ENCODE results near the gene MDN1. TPM values are rescaled to one million over a fixed set of nuclear protein-coding genes. Genes with fewer than 3 reads are reported as not detected.

Gene MDN1
- total and polyA plus RNA-seq, 2 experiments from 2014 or later, result 8.0 to 20.9 TPM

DNA sequence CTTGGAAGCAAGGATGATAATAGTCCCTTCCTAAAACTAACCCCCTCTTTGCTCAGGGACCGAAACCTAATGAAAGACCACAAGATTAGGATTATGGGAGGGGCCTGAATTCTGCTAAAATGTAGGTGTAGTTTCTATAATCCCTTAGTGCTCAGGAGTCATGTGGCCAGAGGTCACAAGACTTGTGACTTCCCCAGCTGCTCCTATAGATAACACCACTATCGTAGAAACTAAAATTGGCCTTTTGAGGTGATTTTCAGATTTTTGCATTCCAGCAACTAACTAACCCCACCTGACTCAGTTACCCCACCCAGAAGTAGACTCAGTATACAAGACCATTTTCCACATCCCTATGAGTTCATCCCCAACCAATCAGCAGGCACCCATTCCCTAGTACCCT lies 42.1 kb downstream of the MDN1 start:
- H3K79me2 ChIP-seq, result no peaks in the 10 kb centered on the region
- WGBS (ENCODE audit: low lambda C conversion rate, missing lambda C conversion rate), result 96% methylated on average over 2 of the region's 2 CpGs
- no peak overlapping the region for H3K4me2 ChIP-seq
- no peaks in the 10 kb centered on the region for H3K36me3 ChIP-seq (replicated peaks; ENCODE audit: insufficient read depth, low read depth)
- no peak overlapping the region for H3K27ac ChIP-seq
- no peaks in the 10 kb centered on the region for H3K9me2 ChIP-seq (replicated peaks; ENCODE audit: insufficient read depth)
- H2AFZ ChIP-seq, result no peak overlapping the region
- no peak overlapping the region for H3K4me3 ChIP-seq
- no peaks in the 10 kb centered on the region for H3K9me3 ChIP-seq (ENCODE audit: low read depth)
- TF ChIP-seq, protein P1, sequence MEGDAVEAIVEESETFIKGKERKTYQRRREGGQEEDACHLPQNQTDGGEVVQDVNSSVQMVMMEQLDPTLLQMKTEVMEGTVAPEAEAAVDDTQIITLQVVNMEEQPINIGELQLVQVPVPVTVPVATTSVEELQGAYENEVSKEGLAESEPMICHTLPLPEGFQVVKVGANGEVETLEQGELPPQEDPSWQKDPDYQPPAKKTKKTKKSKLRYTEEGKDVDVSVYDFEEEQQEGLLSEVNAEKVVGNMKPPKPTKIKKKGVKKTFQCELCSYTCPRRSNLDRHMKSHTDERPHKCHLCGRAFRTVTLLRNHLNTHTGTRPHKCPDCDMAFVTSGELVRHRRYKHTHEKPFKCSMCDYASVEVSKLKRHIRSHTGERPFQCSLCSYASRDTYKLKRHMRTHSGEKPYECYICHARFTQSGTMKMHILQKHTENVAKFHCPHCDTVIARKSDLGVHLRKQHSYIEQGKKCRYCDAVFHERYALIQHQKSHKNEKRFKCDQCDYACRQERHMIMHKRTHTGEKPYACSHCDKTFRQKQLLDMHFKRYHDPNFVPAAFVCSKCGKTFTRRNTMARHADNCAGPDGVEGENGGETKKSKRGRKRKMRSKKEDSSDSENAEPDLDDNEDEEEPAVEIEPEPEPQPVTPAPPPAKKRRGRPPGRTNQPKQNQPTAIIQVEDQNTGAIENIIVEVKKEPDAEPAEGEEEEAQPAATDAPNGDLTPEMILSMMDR (IDR thresholded peaks at IDR 0.05; ENCODE audit: poor library complexity), result no peak
- TF ChIP-seq EZH2 (IDR thresholded peaks at IDR 0.05; ENCODE audit: borderline replicate concordance) (no peak), EZH2phosphoT487 (IDR thresholded peaks at IDR 0.05; ENCODE audit: low read depth, severe bottlenecking, unreplicated experiment) (no peak)
- H3K27me3 ChIP-seq, result no peaks in the 10 kb centered on the region
- H3K4me1 ChIP-seq (ENCODE audit: insufficient read depth), result no peaks in the 10 kb centered on the region
- no peak for DNase-seq (ENCODE audit: low spot score)
- no peaks in the 10 kb centered on the region for H4K20me1 ChIP-seq (ENCODE audit: insufficient read depth, poor library complexity, severe bottlenecking)

DNA sequence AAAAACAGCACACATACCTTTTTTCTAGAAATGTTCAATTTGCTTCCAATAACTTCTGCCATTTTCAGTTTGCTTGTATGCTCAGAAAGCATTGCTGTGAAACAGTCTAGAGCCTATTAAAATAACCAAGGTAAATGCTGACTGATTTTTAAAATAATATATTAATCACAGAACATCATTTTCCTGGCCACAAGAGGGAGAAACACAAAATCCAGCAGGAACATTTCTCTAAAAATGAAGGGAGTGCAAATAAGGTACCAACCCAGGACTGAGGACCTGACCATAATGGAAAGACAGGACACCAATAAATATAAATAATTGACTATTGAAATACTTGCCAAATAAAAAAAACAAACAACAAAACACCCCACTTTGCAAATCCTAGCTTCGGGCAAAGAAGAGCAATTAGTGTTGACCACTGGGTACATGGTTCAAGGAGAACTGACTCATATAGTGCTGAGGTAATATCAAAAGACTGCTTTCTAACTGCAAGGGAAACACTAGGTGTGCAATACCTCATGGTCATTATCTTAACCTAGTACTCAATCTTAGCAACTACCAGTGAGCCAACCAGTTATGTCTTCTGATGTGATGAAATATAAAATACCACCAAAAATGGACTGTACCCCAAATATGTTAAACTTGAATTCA lies 42.9 kb downstream of the MDN1 start:
- no peaks in the 10 kb centered on the region for H3K27me3 ChIP-seq
- no peaks in the 10 kb centered on the region for H3K79me2 ChIP-seq
- no peaks in the 10 kb centered on the region for H3K9me2 ChIP-seq (replicated peaks; ENCODE audit: insufficient read depth)
- H4K20me1 ChIP-seq (ENCODE audit: insufficient read depth, poor library complexity, severe bottlenecking), result no peaks in the 10 kb centered on the region
- DNase-seq (ENCODE audit: low spot score), result no peak
- no peak overlapping the region for H2AFZ ChIP-seq
- H3K4me2 ChIP-seq, result no peak overlapping the region
- TF ChIP-seq EZH2phosphoT487 (IDR thresholded peaks at IDR 0.05; ENCODE audit: low read depth, severe bottlenecking, unreplicated experiment) (no peak), EZH2 (IDR thresholded peaks at IDR 0.05; ENCODE audit: borderline replicate concordance) (no peak)
- TF ChIP-seq, protein P1 (IDR thresholded peaks at IDR 0.05; ENCODE audit: poor library complexity), result no peak
- H3K9me3 ChIP-seq (ENCODE audit: low read depth), result no peaks in the 10 kb centered on the region
- H3K4me3 ChIP-seq, result no peak overlapping the region
- no peaks in the 10 kb centered on the region for H3K4me1 ChIP-seq (ENCODE audit: insufficient read depth)
- H3K36me3 ChIP-seq (replicated peaks; ENCODE audit: insufficient read depth, low read depth), result no peaks in the 10 kb centered on the region
- no peak overlapping the region for H3K27ac ChIP-seq
- 95% methylated on average over 1 of the region's 1 CpG for WGBS (ENCODE audit: low lambda C conversion rate, missing lambda C conversion rate)

GRCh38 chr6:89775150-89775549 lies 44.4 kb downstream of the MDN1 start:
- no peaks in the 10 kb centered on the region for H3K79me2 ChIP-seq
- H3K27me3 ChIP-seq, result no peaks in the 10 kb centered on the region
- no peak for DNase-seq (ENCODE audit: low spot score)
- TF ChIP-seq, protein P1 (IDR thresholded peaks at IDR 0.05; ENCODE audit: poor library complexity), result no peak
- TF ChIP-seq EZH2 (IDR thresholded peaks at IDR 0.05; ENCODE audit: borderline replicate concordance) (no peak), EZH2phosphoT487 (IDR thresholded peaks at IDR 0.05; ENCODE audit: low read depth, severe bottlenecking, unreplicated experiment) (no peak)
- no peak overlapping the region for H3K27ac ChIP-seq
- H3K36me3 ChIP-seq (replicated peaks; ENCODE audit: insufficient read depth, low read depth), result no peaks in the 10 kb centered on the region
- H2AFZ ChIP-seq, result no peak overlapping the region
- no peak overlapping the region for H3K4me3 ChIP-seq
- H3K4me1 ChIP-seq (ENCODE audit: insufficient read depth), result no peaks in the 10 kb centered on the region
- no peak overlapping the region for H3K4me2 ChIP-seq
- WGBS (ENCODE audit: low lambda C conversion rate, missing lambda C conversion rate), result 92% methylated on average over 1 of the region's 1 CpG
- H3K9me3 ChIP-seq (ENCODE audit: low read depth), result no peaks in the 10 kb centered on the region
- H3K9me2 ChIP-seq (replicated peaks; ENCODE audit: insufficient read depth), result no peaks in the 10 kb centered on the region
- no peaks in the 10 kb centered on the region for H4K20me1 ChIP-seq (ENCODE audit: insufficient read depth, poor library complexity, severe bottlenecking)

Data from hepatocyte (in vitro differentiated cells).